ENCODE data around the gene LRRC27.

DNA sequence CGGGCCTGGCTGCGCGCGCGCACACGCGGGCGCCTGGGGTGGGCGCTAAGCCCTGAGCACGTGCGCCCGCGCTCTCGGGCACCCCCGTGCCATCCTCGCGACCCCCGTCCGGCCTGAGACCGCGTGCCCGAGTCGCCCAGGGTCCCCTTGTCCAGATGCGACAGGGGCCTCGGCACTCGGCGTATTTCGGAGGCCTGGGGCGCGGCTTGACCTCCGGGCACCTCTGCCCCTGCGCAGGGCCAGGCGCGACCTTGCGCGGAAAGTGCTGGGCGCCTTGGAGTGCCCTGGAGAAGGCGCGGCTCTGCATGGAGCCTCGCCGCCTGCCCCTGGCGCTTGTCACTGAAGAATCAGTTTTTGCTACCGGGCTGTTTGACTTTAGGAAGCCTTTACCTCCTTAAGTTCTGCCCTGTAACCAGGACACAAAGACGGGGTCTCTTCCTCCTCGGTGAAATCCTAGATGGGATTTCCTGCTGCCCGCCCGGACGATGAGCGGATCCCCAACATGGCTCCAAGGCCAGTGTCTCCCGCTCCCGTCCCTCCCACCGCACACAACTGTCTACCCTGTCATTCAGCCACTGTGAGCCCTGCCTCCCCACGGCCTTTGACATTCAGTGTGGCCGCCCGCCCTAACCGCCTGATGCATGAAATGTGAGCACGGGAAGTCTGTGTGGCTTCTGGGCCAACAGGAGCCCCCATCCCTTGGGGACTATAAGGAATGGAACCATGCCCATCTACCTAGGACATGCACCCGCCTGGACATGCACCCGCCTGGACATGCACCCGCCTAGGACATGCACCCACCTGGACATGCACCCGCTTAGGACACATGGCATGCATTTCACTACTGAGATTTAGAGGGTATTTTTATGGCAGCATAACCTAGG lies 23.2 kb upstream of the LRRC27 start:
- TF ChIP-seq CTCF (conservative IDR thresholded peaks at IDR 0.05; ENCODE audit: low read length) (no peak), EZH2phosphoT487 (IDR thresholded peaks at IDR 0.05; ENCODE audit: borderline replicate concordance, low read depth, low read length) (no peak)
